SH-SY5Y (cell line): ENCODE measurements around the gene TIMM50.

Experiments used
- GATA2 ChIP-seq: IDR thresholded peaks from 2 replicates; pipeline ENCODE4 v1.6.1; 2011; ENCODE audit warnings: mild to moderate bottlenecking, low read depth, low read length
- GATA3 ChIP-seq: IDR thresholded peaks from 2 replicates; pipeline ENCODE4 v1.6.1; 2011; ENCODE audit warnings: low read depth, mild to moderate bottlenecking, low read length, moderate library complexity

- TF ChIP-seq GATA3: no peak
- no peak for TF ChIP-seq GATA2
Observed at GRCh38 chr19:39497701-39497995, 17.0 kb downstream of the TIMM50 start.
